HEK293 (cell line): ENCODE measurements around the gene EGFR.

Source experiments
- CTCF ChIA-PET: fragments of 350-600 bp; formaldehyde crosslinking; extraction: SDS; loops from one replicate; lab custom pipeline; 2021; ENCODE audit warnings: antibody characterized with exemption; lab: Yijun Ruan, JAX
- POLR2A ChIA-PET: fragments of 300-600 bp; formaldehyde crosslinking; extraction: SDS; loops from one replicate; lab custom pipeline; 2020; ENCODE audit warnings: antibody characterized with exemption, inconsistent platforms; lab: Yijun Ruan, JAX
- H3K27ac ChIP-seq: fragments of 200-500 bp; sonication (Bioruptor generic); 2 replicates; pipeline ENCODE4 v1.5.1; 2014; ENCODE audit warnings: low read depth, low read length, control low read depth, inconsistent platforms; ENCODE audit errors: extremely low read depth
- H3K36me3 ChIP-seq, 2 experiments: fragments of 200-500 bp in 1 of 2; sonication (Bioruptor generic) in 1 of 2; 1 replicate in 1 of 2; 2 replicates in 1 of 2; pipeline ENCODE4 v1.5.1; 2014 to 2017; ENCODE audit warnings: inconsistent platforms in 2 of 2, low read length in 2 of 2; ENCODE audit not compliant: control insufficient read depth in 2 of 2, insufficient read depth in 1 of 2
- H3K4me1 ChIP-seq: fragments of 200-500 bp; sonication (Bioruptor generic); 2 replicates; pipeline ENCODE4 v1.5.1; 2014; ENCODE audit warnings: mild to moderate bottlenecking, low read length, inconsistent platforms; ENCODE audit not compliant: control insufficient read depth, insufficient read depth
- H3K4me3 ChIP-seq: 2 replicates; pipeline ENCODE4 v1.5.1; 2011; ENCODE audit warnings: low read depth, mild to moderate bottlenecking, control low read depth, low read length, moderate library complexity
- H3K9me3 ChIP-seq: fragments of 200-500 bp; sonication (Bioruptor generic); 2 replicates; pipeline ENCODE4 v1.5.1; 2014; ENCODE audit warnings: low read depth, low read length, inconsistent platforms; ENCODE audit not compliant: control insufficient read depth, insufficient read depth
- KLF1 ChIP-seq: fragments of 450-650 bp; formaldehyde crosslinking; IDR thresholded peaks from 2 replicates; pipeline ENCODE4 v1.5.1; 2016; ENCODE audit warnings: missing biosample characterization, missing genetic modification characterization
- ZBTB8A ChIP-seq: fragments of 450-650 bp; formaldehyde crosslinking; IDR thresholded peaks from 2 replicates; pipeline ENCODE4 v1.5.1; 2016; ENCODE audit warnings: missing biosample characterization, missing genetic modification characterization
- ZNF133 ChIP-seq: fragments of 450-650 bp; formaldehyde crosslinking; IDR thresholded peaks from 2 replicates; pipeline ENCODE4 v1.5.1; 2016; ENCODE audit warnings: missing biosample characterization, missing genetic modification characterization
- ZNF138 ChIP-seq: fragments of 450-650 bp; formaldehyde crosslinking; IDR thresholded peaks from 2 replicates; pipeline ENCODE4 v1.5.1; 2016; ENCODE audit warnings: missing biosample characterization, missing genetic modification characterization, borderline replicate concordance
- ZNF16 ChIP-seq: fragments of 450-650 bp; formaldehyde crosslinking; IDR thresholded peaks from 2 replicates; pipeline ENCODE4 v1.5.1; 2016; ENCODE audit warnings: low read depth, missing biosample characterization, missing genetic modification characterization
- ZNF2 ChIP-seq: fragments of 450-650 bp; formaldehyde crosslinking; IDR thresholded peaks from 2 replicates; pipeline ENCODE4 v1.5.1; 2016; ENCODE audit warnings: missing biosample characterization, missing genetic modification characterization
- ZNF23 ChIP-seq: fragments of 450-650 bp; formaldehyde crosslinking; IDR thresholded peaks from 2 replicates; pipeline ENCODE4 v1.5.1; 2016; ENCODE audit warnings: missing biosample characterization, missing genetic modification characterization, borderline replicate concordance
- ZNF248 ChIP-seq: fragments of 450-650 bp; formaldehyde crosslinking; IDR thresholded peaks from 2 replicates; pipeline ENCODE4 v1.5.1; 2017; ENCODE audit warnings: missing biosample characterization, missing genetic modification characterization
- ZNF391 ChIP-seq: fragments of 450-650 bp; formaldehyde crosslinking; IDR thresholded peaks from 2 replicates; pipeline ENCODE4 v1.5.1; 2016; ENCODE audit warnings: low read depth, missing biosample characterization, missing genetic modification characterization, borderline replicate concordance
- ZNF510 ChIP-seq: fragments of 450-650 bp; formaldehyde crosslinking; IDR thresholded peaks from 2 replicates; pipeline ENCODE4 v1.5.1; 2018; ENCODE audit warnings: mild to moderate bottlenecking, missing genetic modification characterization, missing biosample characterization; ENCODE audit not compliant: insufficient replicate concordance
- ZNF624 ChIP-seq: fragments of 450-650 bp; formaldehyde crosslinking; IDR thresholded peaks from 2 replicates; pipeline ENCODE4 v1.5.1; 2017; ENCODE audit warnings: missing biosample characterization, missing genetic modification characterization
- ZNF664 ChIP-seq: fragments of 450-650 bp; formaldehyde crosslinking; IDR thresholded peaks from 2 replicates; pipeline ENCODE4 v1.5.1; 2016; ENCODE audit warnings: missing biosample characterization, missing genetic modification characterization
- ZNF792 ChIP-seq: fragments of 450-650 bp; formaldehyde crosslinking; IDR thresholded peaks from 2 replicates; pipeline ENCODE4 v1.5.1; 2016; ENCODE audit warnings: missing biosample characterization, missing genetic modification characterization
- ZNF830 ChIP-seq: fragments of 450-650 bp; IDR thresholded peaks from 2 replicates; pipeline ENCODE4 v1.5.0; 2018; ENCODE audit warnings: missing biosample characterization, missing genetic modification characterization, low read depth, mild to moderate bottlenecking, moderate library complexity
- ZSCAN16 ChIP-seq: fragments of 450-650 bp; formaldehyde crosslinking; IDR thresholded peaks from 2 replicates; pipeline ENCODE4 v1.5.1; 2016; ENCODE audit warnings: missing biosample characterization, missing genetic modification characterization
- TF ChIP-seq, protein P1 (sequence below): fragments of 450-650 bp; formaldehyde crosslinking; IDR thresholded peaks from 2 replicates; pipeline ENCODE4 v1.5.1; 2016; ENCODE audit warnings: missing biosample characterization, missing genetic modification characterization, borderline replicate concordance
- TF ChIP-seq, protein P2 (sequence below): fragments of 450-650 bp; formaldehyde crosslinking; IDR thresholded peaks from 2 replicates; pipeline ENCODE4 v1.5.1; 2016; ENCODE audit warnings: missing biosample characterization, missing genetic modification characterization
- TF ChIP-seq, protein P3 (sequence below): fragments of 450-650 bp; formaldehyde crosslinking; IDR thresholded peaks from 2 replicates; pipeline ENCODE4 v1.5.1; 2016; ENCODE audit warnings: missing biosample characterization, missing genetic modification characterization
- TF ChIP-seq, protein P4 (sequence below): fragments of 450-650 bp; formaldehyde crosslinking; IDR thresholded peaks from 2 replicates; pipeline ENCODE4 v1.5.1; 2016; ENCODE audit warnings: missing biosample characterization, missing genetic modification characterization

EGFR gene

DNA sequence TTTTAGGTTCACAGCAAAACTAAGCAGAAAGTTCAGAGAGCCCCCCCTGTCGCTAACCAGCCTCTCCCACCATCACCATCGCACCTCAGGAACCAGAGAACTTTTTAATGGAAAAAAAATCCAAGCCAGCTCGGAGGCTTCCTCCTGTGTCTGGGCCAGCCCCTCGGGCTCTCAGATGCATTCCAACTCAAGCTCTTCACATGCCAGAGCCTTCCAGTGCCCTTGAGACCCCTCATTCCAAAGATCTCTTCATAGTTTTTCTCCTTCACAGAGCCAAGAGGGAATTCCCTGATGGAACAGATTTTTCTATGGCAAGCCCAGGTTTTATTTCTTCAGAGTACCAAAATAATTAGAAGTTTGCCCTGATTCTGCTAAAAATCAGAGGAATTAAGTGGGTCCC lies 192.9 kb downstream of the EGFR start (continued):
- TF ChIP-seq, protein P1, sequence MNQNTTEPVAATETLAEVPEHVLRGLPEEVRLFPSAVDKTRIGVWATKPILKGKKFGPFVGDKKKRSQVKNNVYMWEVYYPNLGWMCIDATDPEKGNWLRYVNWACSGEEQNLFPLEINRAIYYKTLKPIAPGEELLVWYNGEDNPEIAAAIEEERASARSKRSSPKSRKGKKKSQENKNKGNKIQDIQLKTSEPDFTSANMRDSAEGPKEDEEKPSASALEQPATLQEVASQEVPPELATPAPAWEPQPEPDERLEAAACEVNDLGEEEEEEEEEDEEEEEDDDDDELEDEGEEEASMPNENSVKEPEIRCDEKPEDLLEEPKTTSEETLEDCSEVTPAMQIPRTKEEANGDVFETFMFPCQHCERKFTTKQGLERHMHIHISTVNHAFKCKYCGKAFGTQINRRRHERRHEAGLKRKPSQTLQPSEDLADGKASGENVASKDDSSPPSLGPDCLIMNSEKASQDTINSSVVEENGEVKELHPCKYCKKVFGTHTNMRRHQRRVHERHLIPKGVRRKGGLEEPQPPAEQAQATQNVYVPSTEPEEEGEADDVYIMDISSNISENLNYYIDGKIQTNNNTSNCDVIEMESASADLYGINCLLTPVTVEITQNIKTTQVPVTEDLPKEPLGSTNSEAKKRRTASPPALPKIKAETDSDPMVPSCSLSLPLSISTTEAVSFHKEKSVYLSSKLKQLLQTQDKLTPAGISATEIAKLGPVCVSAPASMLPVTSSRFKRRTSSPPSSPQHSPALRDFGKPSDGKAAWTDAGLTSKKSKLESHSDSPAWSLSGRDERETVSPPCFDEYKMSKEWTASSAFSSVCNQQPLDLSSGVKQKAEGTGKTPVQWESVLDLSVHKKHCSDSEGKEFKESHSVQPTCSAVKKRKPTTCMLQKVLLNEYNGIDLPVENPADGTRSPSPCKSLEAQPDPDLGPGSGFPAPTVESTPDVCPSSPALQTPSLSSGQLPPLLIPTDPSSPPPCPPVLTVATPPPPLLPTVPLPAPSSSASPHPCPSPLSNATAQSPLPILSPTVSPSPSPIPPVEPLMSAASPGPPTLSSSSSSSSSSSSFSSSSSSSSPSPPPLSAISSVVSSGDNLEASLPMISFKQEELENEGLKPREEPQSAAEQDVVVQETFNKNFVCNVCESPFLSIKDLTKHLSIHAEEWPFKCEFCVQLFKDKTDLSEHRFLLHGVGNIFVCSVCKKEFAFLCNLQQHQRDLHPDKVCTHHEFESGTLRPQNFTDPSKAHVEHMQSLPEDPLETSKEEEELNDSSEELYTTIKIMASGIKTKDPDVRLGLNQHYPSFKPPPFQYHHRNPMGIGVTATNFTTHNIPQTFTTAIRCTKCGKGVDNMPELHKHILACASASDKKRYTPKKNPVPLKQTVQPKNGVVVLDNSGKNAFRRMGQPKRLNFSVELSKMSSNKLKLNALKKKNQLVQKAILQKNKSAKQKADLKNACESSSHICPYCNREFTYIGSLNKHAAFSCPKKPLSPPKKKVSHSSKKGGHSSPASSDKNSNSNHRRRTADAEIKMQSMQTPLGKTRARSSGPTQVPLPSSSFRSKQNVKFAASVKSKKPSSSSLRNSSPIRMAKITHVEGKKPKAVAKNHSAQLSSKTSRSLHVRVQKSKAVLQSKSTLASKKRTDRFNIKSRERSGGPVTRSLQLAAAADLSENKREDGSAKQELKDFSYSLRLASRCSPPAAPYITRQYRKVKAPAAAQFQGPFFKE (tag by site-specific recombination), result no peak
- TF ChIP-seq ZNF830 (tag by site-specific recombination) (no peak), ZNF133 (tag by site-specific recombination) (no peak), ZNF138 (tag by site-specific recombination) (no peak), ZNF391 (no peak), ZNF624 (tag by site-specific recombination) (no peak), ZNF664 (tag by site-specific recombination) (no peak)
- TF ChIP-seq, protein P2, sequence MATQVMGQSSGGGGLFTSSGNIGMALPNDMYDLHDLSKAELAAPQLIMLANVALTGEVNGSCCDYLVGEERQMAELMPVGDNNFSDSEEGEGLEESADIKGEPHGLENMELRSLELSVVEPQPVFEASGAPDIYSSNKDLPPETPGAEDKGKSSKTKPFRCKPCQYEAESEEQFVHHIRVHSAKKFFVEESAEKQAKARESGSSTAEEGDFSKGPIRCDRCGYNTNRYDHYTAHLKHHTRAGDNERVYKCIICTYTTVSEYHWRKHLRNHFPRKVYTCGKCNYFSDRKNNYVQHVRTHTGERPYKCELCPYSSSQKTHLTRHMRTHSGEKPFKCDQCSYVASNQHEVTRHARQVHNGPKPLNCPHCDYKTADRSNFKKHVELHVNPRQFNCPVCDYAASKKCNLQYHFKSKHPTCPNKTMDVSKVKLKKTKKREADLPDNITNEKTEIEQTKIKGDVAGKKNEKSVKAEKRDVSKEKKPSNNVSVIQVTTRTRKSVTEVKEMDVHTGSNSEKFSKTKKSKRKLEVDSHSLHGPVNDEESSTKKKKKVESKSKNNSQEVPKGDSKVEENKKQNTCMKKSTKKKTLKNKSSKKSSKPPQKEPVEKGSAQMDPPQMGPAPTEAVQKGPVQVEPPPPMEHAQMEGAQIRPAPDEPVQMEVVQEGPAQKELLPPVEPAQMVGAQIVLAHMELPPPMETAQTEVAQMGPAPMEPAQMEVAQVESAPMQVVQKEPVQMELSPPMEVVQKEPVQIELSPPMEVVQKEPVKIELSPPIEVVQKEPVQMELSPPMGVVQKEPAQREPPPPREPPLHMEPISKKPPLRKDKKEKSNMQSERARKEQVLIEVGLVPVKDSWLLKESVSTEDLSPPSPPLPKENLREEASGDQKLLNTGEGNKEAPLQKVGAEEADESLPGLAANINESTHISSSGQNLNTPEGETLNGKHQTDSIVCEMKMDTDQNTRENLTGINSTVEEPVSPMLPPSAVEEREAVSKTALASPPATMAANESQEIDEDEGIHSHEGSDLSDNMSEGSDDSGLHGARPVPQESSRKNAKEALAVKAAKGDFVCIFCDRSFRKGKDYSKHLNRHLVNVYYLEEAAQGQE (tag by site-specific recombination), result no peak

DNA sequence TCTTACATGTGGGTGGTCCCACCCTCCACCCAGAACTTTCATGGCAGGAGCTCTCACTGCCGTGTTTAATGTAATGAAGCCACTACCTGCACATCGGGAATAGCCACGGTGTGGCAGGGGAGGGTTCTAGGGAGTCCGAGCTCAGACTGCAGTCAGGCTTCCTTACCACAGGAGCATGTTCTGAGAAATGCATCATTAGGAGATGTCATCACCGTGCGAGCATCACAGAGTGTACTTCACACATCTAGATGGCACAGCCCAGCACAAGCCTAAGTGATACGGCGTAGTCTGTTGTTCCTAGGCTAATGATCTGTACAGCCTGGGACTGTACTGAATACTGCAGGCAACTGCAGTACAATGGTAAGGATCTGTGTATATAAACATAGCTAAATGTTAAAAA lies 193.4 kb downstream of the EGFR start:
- Histone ChIP-seq H3K9me3 (no peaks in the 10 kb centered on the region), H3K27ac (no peak overlapping the region), H3K4me1 (0 out of 2 replicates have a peak, but pooled peaks cover 5% of the 10 kb centered on the region), H3K4me3 (no peak overlapping the region), H3K36me3 (no peaks in the 10 kb centered on the region)
- CTCF ChIA-PET, result no interaction called here
- POLR2A ChIA-PET, result no interaction called here
- TF ChIP-seq ZSCAN16 (tag by site-specific recombination) (no peak), ZNF23 (tag by site-specific recombination) (no peak), KLF1 (tag by site-specific recombination) (no peak), ZBTB8A (tag by site-specific recombination) (no peak), ZNF510 (tag by site-specific recombination) (no peak), ZNF16 (tag by site-specific recombination) (no peak), ZNF2 (tag by site-specific recombination) (no peak), ZNF792 (tag by site-specific recombination) (no peak), ZNF248 (tag by site-specific recombination) (no peak)
- TF ChIP-seq, protein P2 (tag by site-specific recombination), result no peak
- TF ChIP-seq, protein P3, sequence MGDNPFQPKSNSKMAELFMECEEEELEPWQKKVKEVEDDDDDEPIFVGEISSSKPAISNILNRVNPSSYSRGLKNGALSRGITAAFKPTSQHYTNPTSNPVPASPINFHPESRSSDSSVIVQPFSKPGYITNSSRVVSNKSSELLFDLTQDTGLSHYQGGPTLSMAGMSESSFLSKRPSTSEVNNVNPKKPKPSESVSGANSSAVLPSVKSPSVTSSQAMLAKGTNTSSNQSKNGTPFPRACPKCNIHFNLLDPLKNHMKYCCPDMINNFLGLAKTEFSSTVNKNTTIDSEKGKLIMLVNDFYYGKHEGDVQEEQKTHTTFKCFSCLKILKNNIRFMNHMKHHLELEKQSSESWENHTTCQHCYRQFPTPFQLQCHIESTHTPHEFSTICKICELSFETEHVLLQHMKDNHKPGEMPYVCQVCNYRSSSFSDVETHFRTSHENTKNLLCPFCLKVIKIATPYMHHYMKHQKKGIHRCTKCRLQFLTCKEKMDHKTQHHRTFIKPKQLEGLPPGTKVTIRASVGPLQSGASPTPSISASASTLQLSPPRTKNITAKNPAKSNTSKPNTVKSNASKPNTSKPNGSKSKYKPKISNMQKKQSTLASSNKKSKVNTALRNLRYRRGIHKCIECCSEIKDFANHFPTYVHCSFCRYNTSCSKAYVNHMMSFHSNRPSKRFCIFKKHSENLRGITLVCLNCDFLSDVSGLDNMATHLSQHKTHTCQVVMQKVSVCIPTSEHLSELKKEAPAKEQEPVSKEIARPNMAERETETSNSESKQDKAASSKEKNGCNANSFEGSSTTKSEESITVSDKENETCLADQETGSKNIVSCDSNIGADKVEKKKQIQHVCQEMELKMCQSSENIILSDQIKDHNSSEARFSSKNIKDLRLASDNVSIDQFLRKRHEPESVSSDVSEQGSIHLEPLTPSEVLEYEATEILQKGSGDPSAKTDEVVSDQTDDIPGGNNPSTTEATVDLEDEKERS (tag by site-specific recombination), result no peak
- TF ChIP-seq, protein P4, sequence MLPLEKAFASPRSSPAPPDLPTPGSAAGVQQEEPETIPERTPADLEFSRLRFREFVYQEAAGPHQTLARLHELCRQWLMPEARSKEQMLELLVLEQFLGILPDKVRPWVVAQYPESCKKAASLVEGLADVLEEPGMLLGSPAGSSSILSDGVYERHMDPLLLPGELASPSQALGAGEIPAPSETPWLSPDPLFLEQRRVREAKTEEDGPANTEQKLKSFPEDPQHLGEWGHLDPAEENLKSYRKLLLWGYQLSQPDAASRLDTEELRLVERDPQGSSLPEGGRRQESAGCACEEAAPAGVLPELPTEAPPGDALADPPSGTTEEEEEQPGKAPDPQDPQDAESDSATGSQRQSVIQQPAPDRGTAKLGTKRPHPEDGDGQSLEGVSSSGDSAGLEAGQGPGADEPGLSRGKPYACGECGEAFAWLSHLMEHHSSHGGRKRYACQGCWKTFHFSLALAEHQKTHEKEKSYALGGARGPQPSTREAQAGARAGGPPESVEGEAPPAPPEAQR, result no peak
